HepG2 (cell line): ENCODE results near the gene PRKCSH. TPM values are rescaled to one million over a fixed set of nuclear protein-coding genes. Genes with fewer than 3 reads are reported as not detected.

Experiments used
- ATM ChIP-seq: fragments of 450-650 bp; IDR thresholded peaks from 2 replicates; pipeline ENCODE4 v1.7.1; 2017; ENCODE audit warnings: mild to moderate bottlenecking, borderline replicate concordance
- EHMT2 ChIP-seq: fragments of 200-600 bp; sonication (generic); IDR thresholded peaks from 2 replicates; pipeline ENCODE4 v1.7.0; 2017; ENCODE audit warnings: antibody characterized with exemption, low read depth, low read length, borderline replicate concordance
- LCORL ChIP-seq, 2 experiments: fragments of 450-650 bp in 1 of 2; sonication (generic) in 1 of 2; formaldehyde crosslinking in 1 of 2; IDR thresholded peaks; 2 replicates each; pipeline versions ENCODE4 v1.5.0 to v1.6.1; 2017 to 2020; ENCODE audit warnings: antibody characterized with exemption in 1 of 2, missing genetic modification reagents in 1 of 2
- MAX ChIP-seq: IDR thresholded peaks from 2 replicates; pipeline ENCODE4 v1.6.1; 2012; ENCODE audit warnings: inconsistent platforms
- NCOR1 ChIP-seq: fragments of 200-600 bp; sonication (generic); IDR thresholded peaks from 2 replicates; pipeline ENCODE4 v1.7.0; 2017; ENCODE audit warnings: antibody characterized with exemption, low read length, borderline replicate concordance
- NFRKB ChIP-seq: fragments of 450-650 bp; IDR thresholded peaks from 2 replicates; pipeline ENCODE4 v1.6.1; 2017
- RAD21 ChIP-seq: fragments of 450-650 bp; formaldehyde crosslinking; IDR thresholded peaks from 2 replicates; pipeline ENCODE4 v1.5.0; 2020; ENCODE audit warnings: mild to moderate bottlenecking
- RBAK ChIP-seq: sonication (generic); formaldehyde crosslinking; IDR thresholded peaks from 2 replicates; pipeline ENCODE4 v1.5.1; 2020; ENCODE audit warnings: mild to moderate bottlenecking, missing genetic modification reagents
- SAFB2 ChIP-seq: sonication (generic); formaldehyde crosslinking; IDR thresholded peaks from 2 replicates; pipeline ENCODE4 v1.5.1; 2020; ENCODE audit warnings: missing genetic modification reagents, low read depth, mild to moderate bottlenecking, borderline replicate concordance
- SMARCE1 ChIP-seq: fragments of 450-650 bp; IDR thresholded peaks from 2 replicates; pipeline ENCODE4 v1.6.1; 2017; ENCODE audit warnings: borderline replicate concordance
- SOX13 ChIP-seq, 3 experiments: fragments of 450-650 bp in 1 of 3; sonication (generic) in 1 of 3; formaldehyde crosslinking in 1 of 3; IDR thresholded peaks in 2 of 3; conservative IDR thresholded peaks in 1 of 3; 2 replicates each; pipeline versions ENCODE4 v1.5.0 to v1.6.1; 2016 to 2020; ENCODE audit warnings: antibody characterized with exemption in 1 of 3, mild to moderate bottlenecking in 1 of 3, missing compliant biosample characterization in 1 of 3, missing genetic modification reagents in 1 of 3, moderate library complexity in 1 of 3
- TEF ChIP-seq: sonication (generic); formaldehyde crosslinking; IDR thresholded peaks from 2 replicates; pipeline ENCODE4 v1.5.0; 2020; ENCODE audit warnings: missing genetic modification reagents
- TSC22D2 ChIP-seq: sonication (generic); formaldehyde crosslinking; IDR thresholded peaks from 2 replicates; pipeline ENCODE4 v1.5.1; 2020; ENCODE audit warnings: missing genetic modification reagents, mild to moderate bottlenecking, borderline replicate concordance
- ZBTB7A ChIP-seq: sonication (generic); formaldehyde crosslinking; IDR thresholded peaks from 2 replicates; pipeline ENCODE4 v1.8.0; 2022; ENCODE audit warnings: mild to moderate bottlenecking, missing genetic modification reagents
- ZFP36L1 ChIP-seq: sonication (generic); formaldehyde crosslinking; IDR thresholded peaks from 2 replicates; pipeline ENCODE4 v1.8.0; 2022; ENCODE audit warnings: mild to moderate bottlenecking, missing genetic modification reagents, moderate library complexity
- ZFP62 ChIP-seq: sonication (generic); formaldehyde crosslinking; IDR thresholded peaks from 2 replicates; pipeline ENCODE4 v1.4.0; 2020; ENCODE audit warnings: missing genetic modification reagents
- ZFP91 ChIP-seq: sonication (generic); formaldehyde crosslinking; IDR thresholded peaks from 2 replicates; pipeline ENCODE4 v1.9.0; 2022; ENCODE audit warnings: missing genetic modification reagents, mild to moderate bottlenecking, borderline replicate concordance
- ZHX1 ChIP-seq: sonication (generic); formaldehyde crosslinking; IDR thresholded peaks from 2 replicates; pipeline ENCODE4 v1.8.1; 2022; ENCODE audit warnings: low read depth, mild to moderate bottlenecking, missing genetic modification reagents
- ZKSCAN5 ChIP-seq: sonication (generic); formaldehyde crosslinking; IDR thresholded peaks from 2 replicates; pipeline ENCODE4 v1.5.1; 2020; ENCODE audit warnings: mild to moderate bottlenecking, missing genetic modification reagents
- ZNF580 ChIP-seq: IDR thresholded peaks from 2 replicates; pipeline ENCODE4 v1.6.1; 2016; ENCODE audit warnings: low read depth, borderline replicate concordance
- ZNF740 ChIP-seq: sonication (generic); formaldehyde crosslinking; IDR thresholded peaks from 2 replicates; pipeline ENCODE4 v1.4.0; 2020; ENCODE audit warnings: missing genetic modification reagents
- ZNF878 ChIP-seq: sonication (generic); formaldehyde crosslinking; IDR thresholded peaks from 2 replicates; pipeline ENCODE4 v1.8.1; 2023; ENCODE audit warnings: mild to moderate bottlenecking, missing genetic modification reagents, moderate library complexity
- ZSCAN30 ChIP-seq: sonication (generic); formaldehyde crosslinking; IDR thresholded peaks from 2 replicates; pipeline ENCODE4 v1.5.0; 2020; ENCODE audit warnings: mild to moderate bottlenecking, missing genetic modification reagents
- polyA plus RNA-seq, 8 experiments: library from polyadenylated mRNA; depleted of rRNA in 3 of 8; stranded (reverse) in 7 of 8; unstranded in 1 of 8; fragments of >200 nt; fragmentation: Illumina TruSeq in 4 of 8; extraction: Trizol in 4 of 8; gene quantifications; 2 replicates each; pipeline versions ENCODE4 v1.2.1 to v1.2.3, GENCODE V29; 2011 to 2016; ENCODE audit warnings: low read depth in 4 of 8, missing spikeins in 1 of 8, mixed read lengths in 1 of 8; ENCODE audit not compliant: insufficient read depth in 1 of 8
- total RNA-seq, 5 experiments: library from RNA; depleted of rRNA; stranded (reverse); fragments of >200 nt; fragmentation: Illumina TruSeq; extraction: Trizol; gene quantifications; 2 replicates each; pipeline ENCODE4 v1.2.3, GENCODE V29; 2016; ENCODE audit warnings: low read depth in 1 of 5

The PRKCSH gene
- total and polyA plus RNA-seq, 2 of the 13 experiments (the other 11 are each of a cell fraction or from before 2014, with no cell fraction given) = 85.1 to 125 TPM

GRCh38 chr19:11482384-11483050 lies 47.1 kb downstream of the PRKCSH start (continued):
- TF ChIP-seq RBAK (no peak), ZFP62 (CRISPR knock-in tag) (0 out of 2 replicates have a peak, but pooled peaks have one; percentile 46), SAFB2 (CRISPR knock-in tag) (peak; percentile 90), RAD21 (CRISPR knock-in tag) (peak; percentile 96), NCOR1 (no peak), ZNF580 (CRISPR knock-in tag) (peak; percentile 76; the same call in 1 of the 2 replicates), ZNF740 (CRISPR knock-in tag) (peak; percentile 91), LCORL (IDR thresholded peaks at IDR 0.05) (no peak), LCORL (CRISPR knock-in tag; IDR thresholded peaks at IDR 0.05) (0 out of 2 replicates have a peak, but pooled peaks have one; percentile 21), TSC22D2 (CRISPR knock-in tag) (peak; percentile 86; the same call in 1 of the 2 replicates), ZHX1 (CRISPR knock-in tag) (peak; percentile 81; the same call in 1 of the 2 replicates), TEF (peak; percentile 61; the same call in 1 of the 2 replicates), ZBTB7A (CRISPR knock-in tag) (no peak; the same call in 1 of the 2 replicates), ZSCAN30 (CRISPR knock-in tag) (no peak), MAX (peak; percentile 99), ZFP36L1 (CRISPR knock-in tag) (0 out of 2 replicates have a peak, but pooled peaks have one; percentile 26), ZNF878 (CRISPR knock-in tag) (peak; percentile 42; the same call in 1 of the 2 replicates), EHMT2 (no peak), SMARCE1 (no peak), SOX13 (IDR thresholded peaks at IDR 0.05) (no peak), SOX13 (CRISPR knock-in tag; conservative IDR thresholded peaks at IDR 0.05 in 1 of 2, IDR thresholded peaks at IDR 0.05 in 1 of 2) (peak in 1 of 2 experiments; percentile 45; a peak in 1 of 4 replicates), NFRKB (no peak), ZFP91 (CRISPR knock-in tag) (peak; percentile 75), ATM (no peak), ZKSCAN5 (no peak)
